Thoracic aorta (tissue), 2 donors: ENCODE results near the gene SYT13. TPM values are rescaled to one million over a fixed set of nuclear protein-coding genes. Genes with fewer than 3 reads are reported as not detected.

Experiments
- ATAC-seq: fragments of 150-250 bp; one replicate; pipeline ENCODE4 v1.8.0; 2017; ENCODE audit warnings: low read depth; ENCODE audit not compliant: insufficient number of reproducible peaks, low FRiP score
- DNase-seq: peaks from one replicate; pipeline ENCODE4 v3.0.0-alpha.2; 2020; ENCODE audit warnings: low spot score
- H3K27ac ChIP-seq, 2 donors: fragments of 200-600 bp; sonication (generic); 1 replicate in 1 of 2; 2 replicates in 1 of 2; pipeline ENCODE4 v1.5.1; 2016; ENCODE audit warnings: mild to moderate bottlenecking in 2 of 2, moderate library complexity in 2 of 2
- H3K27me3 ChIP-seq: fragments of 200-600 bp; sonication (generic); replicated peaks from 2 replicates; pipeline ENCODE4 v1.6.0; 2016; ENCODE audit warnings: mild to moderate bottlenecking; ENCODE audit not compliant: insufficient read depth
- H3K36me3 ChIP-seq: fragments of 200-600 bp; sonication (generic); one replicate; pipeline ENCODE4 v1.5.1; 2016
- H3K4me1 ChIP-seq, 2 donors: fragments of 200-600 bp; sonication (generic); 1 replicate in 1 of 2; 2 replicates in 1 of 2; pipeline versions ENCODE4 v1.5.1 to v1.6.0; 2016; ENCODE audit warnings: low read depth in 2 of 2, mild to moderate bottlenecking in 1 of 2; ENCODE audit not compliant: control insufficient read depth in 1 of 2
- H3K4me3 ChIP-seq: fragments of 200-600 bp; sonication (generic); 2 replicates; pipeline ENCODE4 v1.5.1; 2016; ENCODE audit warnings: mild to moderate bottlenecking
- H3K9me3 ChIP-seq: fragments of 200-600 bp; sonication (generic); 2 replicates; pipeline ENCODE4 v1.5.1; 2016
- total RNA-seq, 2 donors: library from RNA; depleted of rRNA; stranded (reverse); fragments of >200 nt; gene quantifications; one replicate each; pipeline versions ENCODE4 v1.1.0 to v1.2.3, GENCODE V29; 2016
- TF ChIP-seq, protein P1 (sequence below): fragments of 200-600 bp; sonication (generic); IDR thresholded peaks from one replicate; pipeline ENCODE4 v1.5.1; 2019; ENCODE audit warnings: antibody characterized with exemption

SYT13 gene
- total RNA-seq, 2 donors from 2014 or later = not detected

- H3K27ac ChIP-seq = no peak overlapping the region
- H3K4me1 ChIP-seq = peaks cover 0 to 3% of the 10 kb centered on the region in 2 donors
- H3K9me3 ChIP-seq = no peaks in the 10 kb centered on the region
- no peaks in the 10 kb centered on the region for H3K36me3 ChIP-seq
- ATAC-seq (no peak), DNase-seq (no peak)
- H3K4me3 ChIP-seq = no peak overlapping the region
- H3K27me3 ChIP-seq = no peaks in the 10 kb centered on the region
- TF ChIP-seq, protein P1, sequence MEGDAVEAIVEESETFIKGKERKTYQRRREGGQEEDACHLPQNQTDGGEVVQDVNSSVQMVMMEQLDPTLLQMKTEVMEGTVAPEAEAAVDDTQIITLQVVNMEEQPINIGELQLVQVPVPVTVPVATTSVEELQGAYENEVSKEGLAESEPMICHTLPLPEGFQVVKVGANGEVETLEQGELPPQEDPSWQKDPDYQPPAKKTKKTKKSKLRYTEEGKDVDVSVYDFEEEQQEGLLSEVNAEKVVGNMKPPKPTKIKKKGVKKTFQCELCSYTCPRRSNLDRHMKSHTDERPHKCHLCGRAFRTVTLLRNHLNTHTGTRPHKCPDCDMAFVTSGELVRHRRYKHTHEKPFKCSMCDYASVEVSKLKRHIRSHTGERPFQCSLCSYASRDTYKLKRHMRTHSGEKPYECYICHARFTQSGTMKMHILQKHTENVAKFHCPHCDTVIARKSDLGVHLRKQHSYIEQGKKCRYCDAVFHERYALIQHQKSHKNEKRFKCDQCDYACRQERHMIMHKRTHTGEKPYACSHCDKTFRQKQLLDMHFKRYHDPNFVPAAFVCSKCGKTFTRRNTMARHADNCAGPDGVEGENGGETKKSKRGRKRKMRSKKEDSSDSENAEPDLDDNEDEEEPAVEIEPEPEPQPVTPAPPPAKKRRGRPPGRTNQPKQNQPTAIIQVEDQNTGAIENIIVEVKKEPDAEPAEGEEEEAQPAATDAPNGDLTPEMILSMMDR = no peak
These were observed 16.5 kb downstream of the SYT13 start for GRCh38 chr11:45269678-45270077.

GRCh38 chr11:45267652-45268299, 18.4 kb downstream of the SYT13 start:
- TF ChIP-seq, protein P1 = no peak
- Histone ChIP-seq H3K4me3 (no peak overlapping the region), H3K4me1 (peaks cover 0 to 3% of the 10 kb centered on the region in 2 donors), H3K27me3 (no peaks in the 10 kb centered on the region), H3K27ac (no peak overlapping the region), H3K36me3 (no peaks in the 10 kb centered on the region), H3K9me3 (no peaks in the 10 kb centered on the region)
- DNase-seq (no peak), ATAC-seq (no peak)

DNA sequence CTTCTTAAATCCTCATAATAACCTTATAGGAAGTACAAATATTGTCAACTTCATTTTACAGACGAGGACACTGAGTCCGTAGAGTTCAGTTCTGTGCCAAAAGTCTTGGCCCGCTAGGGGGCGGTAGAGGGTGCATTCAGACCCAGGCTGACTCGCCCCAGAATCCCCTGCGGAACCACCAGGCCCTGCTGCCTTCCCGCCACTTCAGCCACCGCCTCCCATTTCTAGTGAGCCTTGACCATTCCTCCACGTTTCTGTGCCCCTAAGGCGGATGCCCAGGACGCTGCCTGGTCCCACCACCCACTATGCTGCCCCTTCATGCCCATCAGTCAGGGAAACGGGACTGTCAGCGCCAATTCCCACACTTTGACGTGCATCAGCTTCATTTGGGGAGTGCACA, 19.1 kb downstream of the SYT13 start:
- no peak for DNase-seq
- TF ChIP-seq, protein P1 = no peak
- no peaks in the 10 kb centered on the region for H3K27me3 ChIP-seq
- H3K4me1 ChIP-seq = peaks cover 0 to 3% of the 10 kb centered on the region in 2 donors
- no peaks in the 10 kb centered on the region for H3K9me3 ChIP-seq
- no peaks in the 10 kb centered on the region for H3K36me3 ChIP-seq
- H3K27ac ChIP-seq = no peak overlapping the region
- no peak overlapping the region for H3K4me3 ChIP-seq
- ATAC-seq = no peak

DNA sequence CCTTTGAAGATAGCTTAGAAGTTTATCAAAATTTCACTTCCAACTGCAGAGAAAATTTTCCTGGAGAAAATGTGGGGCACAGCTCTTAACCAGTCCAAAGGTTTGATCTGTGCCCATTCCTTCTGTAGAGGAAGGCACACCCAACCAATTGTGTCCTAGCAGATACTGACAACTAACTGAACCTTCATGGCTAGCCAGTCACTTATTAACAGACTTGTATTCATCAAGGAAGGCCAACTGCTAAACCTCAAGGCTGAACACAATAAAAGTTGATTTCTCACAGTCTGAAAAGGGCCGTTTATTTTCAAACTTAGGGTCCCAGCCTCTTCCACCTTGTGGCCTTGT, 19.5 kb downstream of the SYT13 start:
- TF ChIP-seq, protein P1 = no peak
- Histone ChIP-seq H3K27ac (no peak overlapping the region), H3K9me3 (no peaks in the 10 kb centered on the region), H3K4me3 (no peak overlapping the region), H3K27me3 (no peaks in the 10 kb centered on the region), H3K4me1 (peaks cover 0 to 3% of the 10 kb centered on the region in 2 donors), H3K36me3 (no peaks in the 10 kb centered on the region)
- DNase-seq (no peak), ATAC-seq (no peak)

DNA sequence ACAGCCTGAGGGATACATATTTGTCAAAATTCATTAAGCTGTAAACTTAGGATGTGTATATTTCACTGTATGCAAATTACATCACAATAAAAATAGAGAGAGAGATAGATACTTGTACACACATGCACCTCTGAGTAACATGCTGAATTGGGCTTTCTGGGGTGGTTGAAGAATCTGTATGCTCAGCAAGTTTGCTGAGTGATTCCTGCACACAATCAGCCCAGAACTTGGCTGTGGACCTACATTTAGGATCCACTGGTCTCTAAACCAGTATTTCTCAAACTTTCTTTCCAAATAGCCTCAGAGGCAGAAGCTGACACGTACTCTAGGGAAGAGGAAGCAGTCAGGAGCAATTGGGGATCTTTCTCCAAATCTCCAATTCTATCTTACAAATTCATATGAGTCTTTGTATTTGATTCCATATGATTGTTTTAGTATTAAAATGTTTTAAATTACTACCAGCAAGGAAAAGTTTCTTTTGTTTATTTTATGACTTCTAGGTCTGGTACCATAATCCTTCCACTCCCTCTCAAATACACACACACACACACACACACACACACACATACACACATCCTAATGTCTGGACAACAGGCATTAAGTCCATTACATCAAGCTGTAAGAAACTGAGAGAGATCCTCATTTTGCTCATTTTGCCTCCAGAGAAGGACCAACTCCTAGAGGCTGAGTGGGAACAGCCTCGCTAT, 20.0 kb downstream of the SYT13 start:
- Histone ChIP-seq H3K4me1 (peaks cover 0 to 3% of the 10 kb centered on the region in 2 donors), H3K27me3 (no peaks in the 10 kb centered on the region), H3K4me3 (no peak overlapping the region), H3K27ac (no peak overlapping the region), H3K36me3 (no peaks in the 10 kb centered on the region), H3K9me3 (no peaks in the 10 kb centered on the region)
- no peak for DNase-seq
- TF ChIP-seq, protein P1 = no peak
- no peak for ATAC-seq
